A673 (cell line): ENCODE measurements around the gene ZBTB20.

Source experiments
- CTCF ChIP-seq: fragments of 300-800, 200-600 bp; sonication (generic); conservative IDR thresholded peaks from 2 replicates; pipeline ENCODE4 v1.5.1; 2017; ENCODE audit warnings: low read depth, mild to moderate bottlenecking, antibody characterized with exemption, low read length, moderate library complexity, mixed read lengths
- EZH2 ChIP-seq: fragments of 200-600 bp; sonication (generic); IDR thresholded peaks from 2 replicates; pipeline ENCODE4 v1.6.1; 2017; ENCODE audit warnings: borderline replicate concordance, low read depth, mild to moderate bottlenecking, mixed read lengths, antibody characterized with exemption, low read length; ENCODE audit not compliant: poor library complexity, severe bottlenecking

GRCh38 chr3:114418107-114418506 is 729.0 kb downstream of the ZBTB20 start:
- no peak for TF ChIP-seq CTCF
- TF ChIP-seq EZH2: no peak
